ENCODE data around the gene C3orf62. TPM values are rescaled to one million over a fixed set of nuclear protein-coding genes. Genes with fewer than 3 reads are reported as not detected.

The C3orf62 gene
- total RNA-seq, 1 experiment from 2014 or later: 5.9 TPM

- TF ChIP-seq CTCF (IDR thresholded peaks at IDR 0.05 in 2 of 3, conservative IDR thresholded peaks at IDR 0.05 in 1 of 3; ENCODE audit: borderline replicate concordance in 1 of 3, insufficient read depth in 1 of 3, low read depth in 2 of 3, low read length in 2 of 3) (no peak), ZFX (IDR thresholded peaks at IDR 0.05) (no peak), SIN3A (IDR thresholded peaks at IDR 0.05; ENCODE audit: low read depth) (no peak), EZH2phosphoT487 (IDR thresholded peaks at IDR 0.05; ENCODE audit: borderline replicate concordance) (no peak), ATF3 (IDR thresholded peaks at IDR 0.05) (no peak), MAX (IDR thresholded peaks at IDR 0.05) (no peak), POLR2A (IDR thresholded peaks at IDR 0.05; ENCODE audit: borderline replicate concordance, extremely low read depth, insufficient read depth, insufficient read length) (no peak)
Observed at GRCh38 chr3:49310677-49311076, 33.6 kb upstream of the C3orf62 start (continued).

- H3K79me2 ChIP-seq (ENCODE audit: insufficient read depth, low read length): no peaks in the 10 kb centered on the region
- no peaks in the 10 kb centered on the region for H3K9me3 ChIP-seq (ENCODE audit: control insufficient read depth in 1 of 2, insufficient read depth in 1 of 2, low read depth in 1 of 2, low read length in 2 of 2)
- no peak overlapping the region for H3K4me3 ChIP-seq (replicated peaks in 1 of 2; ENCODE audit: low read depth in 1 of 2, low read length in 2 of 2)
- ChIA-PET POLR2A (no interaction called here), RAD21 (ENCODE audit: low non-redundant PET in 1 of 2, low total read pairs in 2 of 2, uncharacterized antibody in 2 of 2, unreplicated experiment in 2 of 2) (no interaction called here), CTCF (no interaction called here)
- no peak overlapping the region for H3K27ac ChIP-seq (ENCODE audit: low read depth, low read length)
- H3K4me2 ChIP-seq (ENCODE audit: low read length): no peak overlapping the region
- DNase-seq (ENCODE audit: low read depth, low spot score): no peak
- no peaks in the 10 kb centered on the region for H3K27me3 ChIP-seq (ENCODE audit: insufficient read depth, low read length)
- intact Hi-C loops (cut with micrococcal nuclease): no loop called here
- no peaks in the 10 kb centered on the region for H3K4me1 ChIP-seq (ENCODE audit: control insufficient read depth in 1 of 2, insufficient read depth in 2 of 2, low read length in 2 of 2)
- H3K9ac ChIP-seq (ENCODE audit: low read length): no peak overlapping the region
- no peak for ATAC-seq
- H2AFZ ChIP-seq (ENCODE audit: low read depth, low read length, poor library complexity, severe bottlenecking): no peak overlapping the region
- no TSS peak for BruUV-seq (replicated peaks)
- H4K20me1 ChIP-seq (ENCODE audit: insufficient read depth): no peaks in the 10 kb centered on the region
- TF ChIP-seq CBX3 (IDR thresholded peaks at IDR 0.05; ENCODE audit: low read depth): no peak
- no peak for TF ChIP-seq EGR1 (IDR thresholded peaks at IDR 0.05; ENCODE audit: low read depth)
- no peak for TF ChIP-seq POLR2AphosphoS5 (IDR thresholded peaks at IDR 0.05; ENCODE audit: low read depth, low read length)
- TF ChIP-seq ZFX (IDR thresholded peaks at IDR 0.05): no peak
- TF ChIP-seq SIN3A (IDR thresholded peaks at IDR 0.05; ENCODE audit: low read depth): no peak
- no peak for TF ChIP-seq SRF (IDR thresholded peaks at IDR 0.05; ENCODE audit: low read depth)
- no peak for TF ChIP-seq JUND (IDR thresholded peaks at IDR 0.05)
- no peak for TF ChIP-seq ATF3 (IDR thresholded peaks at IDR 0.05)
- H3K9me2 ChIP-seq (ENCODE audit: insufficient read depth): no peaks in the 10 kb centered on the region
- peaks cover 20 to 21% of the 10 kb centered on the region in 2 experiments; a peak in 3 of 4 replicates for H3K36me3 ChIP-seq (ENCODE audit: control insufficient read depth in 1 of 2, insufficient read depth in 2 of 2, low read length in 2 of 2)
Observed at GRCh38 chr3:49305608-49306007, 28.6 kb upstream of the C3orf62 start.
